ENCODE data around the gene EEIG1. TPM values are rescaled to one million over a fixed set of nuclear protein-coding genes. Genes with fewer than 3 reads are reported as not detected.

Gene EEIG1
- polyA plus RNA-seq, 1 experiment: 26.6 TPM

DNA sequence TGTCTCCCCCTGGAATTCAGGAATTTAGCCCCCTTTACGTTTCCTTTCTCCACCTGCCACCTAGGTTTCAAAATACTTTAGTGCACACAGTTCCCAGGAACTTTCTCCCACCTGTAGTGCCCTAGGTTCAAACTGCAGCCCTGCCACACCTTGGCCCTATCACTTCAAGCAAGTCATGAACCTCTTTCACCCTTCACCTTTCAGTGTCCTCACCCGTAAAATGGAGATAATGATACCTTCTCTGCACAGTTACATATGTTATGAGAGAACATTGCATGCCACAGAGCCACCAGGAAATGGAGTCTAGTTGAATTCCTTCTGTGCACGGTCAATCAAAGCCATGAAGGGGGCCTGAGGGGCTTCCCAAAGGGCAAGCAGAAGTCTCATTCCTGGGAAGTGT, 9.8 kb upstream of the EEIG1 start:
- CTCF ChIA-PET: interaction anchor here (1.1 kb wide), 1 partner anchor 16 kb away, joined by 3 read pairs; no protein-coding TSS in a partner anchor
- POLR2A ChIA-PET: no interaction called here
- TF ChIP-seq, protein P1, sequence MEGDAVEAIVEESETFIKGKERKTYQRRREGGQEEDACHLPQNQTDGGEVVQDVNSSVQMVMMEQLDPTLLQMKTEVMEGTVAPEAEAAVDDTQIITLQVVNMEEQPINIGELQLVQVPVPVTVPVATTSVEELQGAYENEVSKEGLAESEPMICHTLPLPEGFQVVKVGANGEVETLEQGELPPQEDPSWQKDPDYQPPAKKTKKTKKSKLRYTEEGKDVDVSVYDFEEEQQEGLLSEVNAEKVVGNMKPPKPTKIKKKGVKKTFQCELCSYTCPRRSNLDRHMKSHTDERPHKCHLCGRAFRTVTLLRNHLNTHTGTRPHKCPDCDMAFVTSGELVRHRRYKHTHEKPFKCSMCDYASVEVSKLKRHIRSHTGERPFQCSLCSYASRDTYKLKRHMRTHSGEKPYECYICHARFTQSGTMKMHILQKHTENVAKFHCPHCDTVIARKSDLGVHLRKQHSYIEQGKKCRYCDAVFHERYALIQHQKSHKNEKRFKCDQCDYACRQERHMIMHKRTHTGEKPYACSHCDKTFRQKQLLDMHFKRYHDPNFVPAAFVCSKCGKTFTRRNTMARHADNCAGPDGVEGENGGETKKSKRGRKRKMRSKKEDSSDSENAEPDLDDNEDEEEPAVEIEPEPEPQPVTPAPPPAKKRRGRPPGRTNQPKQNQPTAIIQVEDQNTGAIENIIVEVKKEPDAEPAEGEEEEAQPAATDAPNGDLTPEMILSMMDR (IDR thresholded peaks at IDR 0.05; ENCODE audit: insufficient read depth, low read depth, low read length): no peak

DNA sequence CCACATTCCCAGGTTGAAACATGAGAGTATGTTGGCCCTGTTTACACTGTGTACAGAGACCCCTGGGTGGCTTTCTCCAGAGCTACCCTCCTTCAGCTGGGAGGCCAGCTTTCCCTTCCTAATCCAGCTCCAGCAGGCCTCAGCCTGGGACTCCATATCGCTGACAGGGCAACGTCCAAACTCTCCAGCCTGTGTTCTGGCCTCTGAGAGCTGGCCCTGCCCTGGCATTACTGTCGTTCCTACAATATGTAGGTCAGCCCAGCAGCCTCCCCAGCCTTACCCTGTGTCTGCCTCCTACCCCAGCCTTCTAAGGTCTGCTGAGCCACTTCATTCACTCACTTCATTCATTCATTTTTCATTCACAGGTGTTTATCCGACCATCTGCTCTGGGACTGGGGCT, 8.3 kb upstream of the EEIG1 start:
- CTCF ChIA-PET: interaction anchor here (0.9 to 1.1 kb wide), 2 partner anchors 10 to 45 kb away, joined by 3 read pairs; no protein-coding TSS in a partner anchor
- no peak for DNase-seq (ENCODE audit: low read depth)
- POLR2A ChIA-PET: no interaction called here
- TF ChIP-seq, protein P1 (IDR thresholded peaks at IDR 0.05; ENCODE audit: insufficient read depth, low read depth, low read length): no peak
- Histone ChIP-seq H3K36me3 (ENCODE audit: control insufficient read depth, insufficient read depth, low read length) (no peaks in the 10 kb centered on the region), H3K27me3 (ENCODE audit: control insufficient read depth, insufficient read depth, low read length) (no peaks in the 10 kb centered on the region), H3K4me3 (ENCODE audit: low read depth, low read length) (no peak overlapping the region)

More for the DNA sequence above, 9.8 kb upstream of the EEIG1 start:
- Histone ChIP-seq H3K36me3 (ENCODE audit: control insufficient read depth, insufficient read depth, low read length) (no peaks in the 10 kb centered on the region), H3K4me3 (ENCODE audit: low read depth, low read length) (no peak overlapping the region), H3K27me3 (ENCODE audit: control insufficient read depth, insufficient read depth, low read length) (no peaks in the 10 kb centered on the region)
- DNase-seq (ENCODE audit: low read depth): no peak

DNA sequence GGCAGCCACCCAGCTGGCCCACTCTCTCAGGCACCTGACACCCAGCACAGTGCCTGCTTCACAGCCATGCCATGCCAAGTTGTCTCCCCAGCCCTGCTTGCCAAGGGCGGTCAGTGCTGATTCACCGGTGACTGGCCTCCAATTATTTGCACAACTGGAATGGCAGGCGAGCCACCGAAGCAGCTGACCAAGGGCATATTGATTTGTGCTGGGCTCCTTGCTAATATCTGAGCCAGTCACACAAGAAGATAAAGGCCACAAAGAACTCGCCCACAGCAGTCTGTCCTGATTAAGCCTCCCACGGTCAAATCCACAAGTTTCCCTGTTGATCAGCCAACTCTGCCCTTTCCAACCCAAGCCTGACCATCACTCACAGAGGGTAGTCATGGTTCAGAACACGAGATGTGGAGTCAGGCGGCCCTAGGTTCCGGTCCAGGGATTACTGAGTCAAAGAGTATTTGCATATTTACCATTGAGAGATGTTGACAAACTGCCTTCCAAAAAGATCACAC, 6.4 kb upstream of the EEIG1 start:
- no peaks in the 10 kb centered on the region for H3K36me3 ChIP-seq (ENCODE audit: control insufficient read depth, insufficient read depth, low read length)
- H3K4me3 ChIP-seq (ENCODE audit: low read depth, low read length): no peak overlapping the region
- POLR2A ChIA-PET: no interaction called here
- TF ChIP-seq, protein P1 (IDR thresholded peaks at IDR 0.05; ENCODE audit: insufficient read depth, low read depth, low read length): no peak
- no peak for DNase-seq (ENCODE audit: low read depth)
- H3K27me3 ChIP-seq (ENCODE audit: control insufficient read depth, insufficient read depth, low read length): no peaks in the 10 kb centered on the region
- CTCF ChIA-PET: interaction anchor here (1.1 to 1.5 kb wide), 2 partner anchors 16 to 44 kb away, joined by 3 read pairs; no protein-coding TSS in a partner anchor

DNA sequence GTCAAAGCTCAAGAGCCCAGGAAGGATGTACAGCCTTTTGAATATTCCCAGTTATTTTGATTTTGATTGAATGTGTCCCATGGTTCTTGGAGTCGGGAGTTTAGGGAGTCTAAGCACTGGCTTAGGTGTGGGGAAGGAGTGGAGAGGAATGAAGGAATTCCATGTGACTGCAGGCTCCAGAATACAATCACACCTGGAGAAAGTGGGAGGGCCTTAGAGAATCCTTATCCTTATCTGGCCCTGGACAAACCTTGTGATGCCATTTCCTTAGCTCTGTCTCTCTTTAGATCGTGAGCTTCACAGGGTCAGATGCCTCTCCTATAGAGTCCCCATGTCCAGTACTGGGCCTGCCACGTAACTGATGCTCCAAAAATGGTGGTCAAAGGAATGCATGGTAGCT, 4.2 kb upstream of the EEIG1 start:
- ChIA-PET CTCF (interaction anchor here (1.9 kb wide), 1 partner anchor 41 kb away, joined by 5 read pairs; no protein-coding TSS in a partner anchor), POLR2A (no interaction called here)
- H3K36me3 ChIP-seq (ENCODE audit: control insufficient read depth, insufficient read depth, low read length): no peaks in the 10 kb centered on the region
- DNase-seq (ENCODE audit: low read depth): no peak
- TF ChIP-seq, protein P1 (IDR thresholded peaks at IDR 0.05; ENCODE audit: insufficient read depth, low read depth, low read length): no peak
- no peak overlapping the region for H3K4me3 ChIP-seq (ENCODE audit: low read depth, low read length)
- no peaks in the 10 kb centered on the region for H3K27me3 ChIP-seq (ENCODE audit: control insufficient read depth, insufficient read depth, low read length)

DNA sequence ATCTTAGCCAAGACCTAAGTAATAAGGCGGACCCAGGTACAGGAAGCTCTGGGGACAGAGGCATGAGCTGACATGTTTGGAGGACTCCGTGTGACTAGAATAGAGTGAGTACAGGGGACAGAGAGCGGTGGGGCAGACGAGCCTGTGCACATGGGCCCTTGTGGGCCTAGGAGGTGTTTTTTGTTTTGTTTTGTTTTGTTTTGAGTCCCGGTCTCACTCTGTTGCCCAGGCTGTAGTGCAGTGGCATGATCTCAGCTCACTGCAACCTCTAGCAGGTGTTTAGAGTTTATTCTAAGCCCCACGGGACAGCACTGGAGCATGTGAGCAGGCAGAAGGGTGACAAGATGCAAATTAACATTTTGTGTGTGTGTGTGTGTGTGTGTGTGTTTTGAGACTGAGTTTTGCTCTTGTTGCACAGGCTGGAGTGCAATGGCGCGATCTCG, 3.1 kb upstream of the EEIG1 start:
- H3K27me3 ChIP-seq (ENCODE audit: control insufficient read depth, insufficient read depth, low read length): no peaks in the 10 kb centered on the region
- ChIA-PET POLR2A (no interaction called here), CTCF (interaction anchor here (1.0 to 1.9 kb wide), 2 partner anchors 40 to 51 kb away, joined by 3 to 5 read pairs; no protein-coding TSS in a partner anchor)
- H3K4me3 ChIP-seq (ENCODE audit: low read depth, low read length): no peak overlapping the region
- H3K36me3 ChIP-seq (ENCODE audit: control insufficient read depth, insufficient read depth, low read length): no peaks in the 10 kb centered on the region
- no peak for DNase-seq (ENCODE audit: low read depth)
- TF ChIP-seq, protein P1 (IDR thresholded peaks at IDR 0.05; ENCODE audit: insufficient read depth, low read depth, low read length): no peak

All from BJ (cell line).